Hematopoietic multipotent progenitor cell treated with erythropoietin and hydrocortisone succinate and interleukin-3 and kit ligand, for 4 days (in vitro differentiated cells): ENCODE results near the gene CRB3.

Experiments
- DNase-seq: peaks from one replicate; pipeline ENCODE4 v3.0.0-alpha.2; 2015

CRB3 gene

DNA sequence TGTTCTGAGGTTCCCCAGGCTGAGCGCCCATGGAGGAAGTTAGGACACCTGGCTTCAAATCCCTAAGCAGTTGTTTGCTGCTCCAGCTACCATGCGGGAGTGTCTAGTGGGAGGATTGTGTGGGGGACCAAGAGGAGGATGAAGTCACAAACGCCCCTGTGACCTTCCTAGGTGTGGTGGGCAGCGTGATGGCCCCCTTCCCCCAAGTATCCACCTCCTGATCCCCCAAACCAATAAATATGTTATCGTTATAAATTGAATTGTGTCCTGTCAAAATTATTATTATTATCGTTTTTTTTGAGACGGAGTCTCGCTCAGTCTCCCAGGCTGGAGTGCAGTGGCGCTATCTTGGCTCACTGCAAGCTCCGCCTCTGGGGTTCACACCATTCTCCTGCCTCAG is 30.4 kb upstream of the CRB3 start, which contains the start of gene SLC25A41:
SLC25A41 (minus strand) TSS at position 101 of the 400 bp plus-strand sequence; CDS start at position 31, 70 bp downstream.
- DNase-seq = no peak

DNA sequence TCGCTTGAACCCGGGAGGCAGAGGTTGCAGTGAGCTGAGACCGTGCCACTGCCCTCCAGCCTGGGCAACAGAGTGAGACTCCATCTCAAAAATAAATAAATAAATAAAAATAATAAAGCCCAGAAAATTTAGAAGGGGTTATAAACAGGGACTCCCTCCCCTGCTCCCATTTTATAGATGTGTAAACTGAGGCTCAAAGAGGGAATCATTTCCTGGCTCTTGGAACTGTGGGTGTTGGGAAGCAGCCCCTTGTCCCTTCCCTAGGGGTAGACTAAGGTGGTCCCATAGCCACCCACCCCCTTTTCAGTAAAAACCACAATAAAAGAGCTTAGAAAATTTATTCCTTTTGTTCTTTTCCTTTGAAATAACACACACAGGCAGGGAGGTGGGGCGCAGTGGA is 24.3 kb upstream of the CRB3 start:
- no peak for DNase-seq

DNA sequence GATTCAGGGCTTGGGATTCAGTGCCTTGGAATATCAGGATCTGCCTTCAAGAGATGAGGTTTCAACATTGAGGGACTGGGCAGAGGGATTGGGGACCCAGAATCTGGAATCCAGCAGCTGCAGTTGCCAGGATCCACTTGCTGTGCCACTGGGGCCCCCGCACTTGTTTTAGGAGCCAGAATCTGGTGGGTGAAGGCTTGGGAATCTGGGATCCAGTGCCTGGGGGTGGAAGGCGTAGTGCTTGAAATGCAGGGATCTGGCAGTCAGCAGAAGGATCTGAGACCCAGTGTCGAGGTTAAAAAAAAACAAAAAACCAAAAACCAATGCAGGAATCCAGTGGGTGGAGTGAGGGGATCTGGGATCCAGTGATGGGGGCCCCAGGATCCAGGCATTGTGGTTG is 23.2 kb upstream of the CRB3 start:
- DNase-seq = no peak

DNA sequence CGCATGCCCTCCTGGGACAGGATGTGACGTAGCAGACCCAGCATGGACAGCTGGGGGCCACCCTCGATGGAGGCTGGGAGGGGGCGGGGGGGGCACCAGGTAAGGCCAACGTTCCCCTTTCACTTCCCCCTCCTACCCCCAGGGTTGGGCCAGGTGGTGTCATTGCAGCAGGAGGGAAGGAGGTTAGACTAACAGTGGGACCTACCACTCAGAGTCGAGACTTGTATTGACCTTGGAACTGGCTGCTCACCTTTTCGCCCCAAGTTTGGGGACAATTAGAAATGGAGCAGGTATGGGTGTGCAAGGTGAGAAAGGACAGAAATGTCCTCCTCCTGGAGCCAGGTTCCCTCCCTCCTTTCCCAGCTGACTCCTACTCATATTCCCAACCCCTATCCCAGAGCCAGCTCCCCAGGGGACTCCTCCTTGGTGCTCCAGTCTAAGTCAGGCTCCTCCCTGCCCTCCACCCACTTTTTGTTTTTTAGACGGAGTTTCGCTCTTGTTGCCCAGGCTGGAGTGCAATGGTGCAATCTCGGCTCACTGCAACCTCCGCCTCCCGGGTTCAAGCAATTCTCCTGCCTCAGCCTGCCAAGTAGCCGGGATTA is 21.9 kb upstream of the CRB3 start:
- no peak for DNase-seq

DNA sequence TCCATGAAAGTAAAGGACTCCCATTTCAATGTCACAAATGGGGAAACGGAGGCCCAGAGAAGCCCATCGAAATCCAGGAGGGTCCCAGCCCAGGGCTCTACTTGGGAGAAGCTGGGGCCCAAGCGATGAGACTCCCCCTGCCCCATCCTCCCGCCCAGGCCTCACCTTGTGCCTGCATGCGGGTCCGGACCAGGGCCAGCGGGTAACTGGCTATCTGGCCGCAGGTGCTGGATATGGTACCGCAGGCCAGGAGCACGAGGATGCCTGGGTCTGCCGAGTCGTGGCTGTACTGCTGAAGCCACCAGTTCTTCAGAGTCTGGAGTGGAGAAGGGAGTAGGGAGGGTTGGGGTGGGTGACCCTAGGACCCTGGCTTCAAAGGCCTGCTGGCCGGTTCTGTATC is 20.1 kb upstream of the CRB3 start:
- no peak for DNase-seq

GRCh38 chr19:6446452-6446851 is 17.6 kb upstream of the CRB3 start:
- DNase-seq = no peak

GRCh38 chr19:6448045-6448444 is 16.0 kb upstream of the CRB3 start:
- DNase-seq = no peak

DNA sequence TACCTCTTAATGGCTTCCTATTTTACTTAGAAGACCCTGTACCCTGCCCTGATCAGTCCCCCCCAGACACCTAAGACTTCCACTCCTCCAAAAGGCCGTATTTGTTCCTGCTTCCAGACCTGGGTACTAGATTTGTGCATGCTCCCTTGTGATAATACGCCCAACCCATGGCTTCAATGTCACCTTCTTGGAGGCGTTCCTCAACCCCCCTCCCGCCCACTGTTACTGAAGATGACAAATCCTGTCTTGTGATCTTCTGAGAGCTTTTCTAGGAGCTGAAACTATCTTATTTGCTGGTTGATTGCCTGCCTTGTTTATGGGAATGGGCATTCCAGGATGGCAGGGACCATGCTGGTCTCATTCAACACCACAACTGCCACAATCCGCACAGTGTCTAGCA is 13.9 kb upstream of the CRB3 start:
- DNase-seq = no peak

GRCh38 chr19:6451583-6452222 is 12.4 kb upstream of the CRB3 start:
- no peak for DNase-seq

- DNase-seq = no peak
Observed at GRCh38 chr19:6452223-6452614, 11.9 kb upstream of the CRB3 start.

DNA sequence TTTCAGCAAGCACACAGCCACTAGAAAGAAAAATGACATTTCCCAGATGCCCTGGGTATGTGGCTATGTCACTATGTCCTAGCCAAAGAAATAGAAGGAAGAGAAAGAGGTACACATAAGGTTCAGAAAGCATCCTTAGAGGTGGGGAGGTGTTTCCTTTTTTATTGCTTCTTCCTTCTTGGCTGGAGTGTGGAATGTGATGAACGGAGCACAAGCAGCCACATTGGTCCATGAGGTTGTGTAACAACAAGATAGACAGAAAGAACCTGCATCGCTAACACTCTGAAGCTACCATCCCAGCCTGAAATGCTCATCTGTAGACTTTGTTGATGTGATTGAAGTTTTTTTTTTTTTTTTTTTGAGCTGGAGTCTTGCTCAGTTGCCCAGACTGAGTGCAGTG is 11.2 kb upstream of the CRB3 start:
- DNase-seq = no peak

DNA sequence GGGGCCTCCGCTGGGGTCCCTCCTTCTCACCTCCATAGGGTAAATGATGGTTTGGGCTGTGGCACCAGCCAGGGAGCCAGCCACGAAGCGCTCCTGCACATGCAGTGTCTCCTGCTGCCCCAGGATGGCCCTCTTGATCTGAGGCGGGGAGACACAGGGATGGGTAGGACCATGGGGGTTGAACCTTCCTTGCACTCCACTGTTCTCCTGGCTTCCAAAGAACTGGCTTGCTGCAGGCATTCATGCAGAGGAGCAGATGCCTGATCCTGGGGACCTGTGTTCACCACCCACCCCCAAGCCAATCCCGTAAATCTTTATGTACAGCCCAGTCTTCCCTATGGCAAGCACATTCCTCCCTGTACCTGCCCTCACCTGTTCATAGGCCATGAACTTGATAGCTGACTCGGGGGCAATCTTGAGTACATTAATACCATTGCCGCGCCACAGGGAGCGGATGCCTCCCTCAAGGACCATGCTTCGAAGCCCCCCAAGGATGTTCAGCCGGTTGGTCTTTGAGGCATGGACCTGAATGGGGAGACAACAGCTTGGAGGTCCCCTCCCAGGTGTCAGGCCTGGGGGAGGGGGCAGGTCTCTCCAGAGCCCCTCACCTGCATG is 10.0 kb upstream of the CRB3 start:
- no peak for DNase-seq

DNA sequence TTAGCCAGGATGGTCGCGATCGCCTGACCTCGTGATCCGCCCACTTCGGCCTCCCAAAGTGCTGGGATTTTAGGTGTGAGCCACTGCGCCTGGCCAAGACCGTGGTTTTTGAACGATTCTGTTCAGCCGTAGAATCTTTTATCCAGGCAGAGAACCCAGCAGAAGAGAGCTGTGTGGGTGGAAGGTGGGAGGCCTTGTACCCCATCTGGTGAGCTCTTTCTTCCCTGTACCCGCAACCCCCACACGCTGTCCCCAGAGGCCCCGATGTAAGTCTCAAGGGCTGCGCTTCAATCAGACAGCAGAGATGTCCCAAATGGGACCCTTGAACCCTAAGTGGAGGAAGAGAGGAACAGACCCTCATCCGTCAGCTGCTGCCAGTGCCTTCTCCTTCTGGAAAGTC is 8.1 kb upstream of the CRB3 start:
- DNase-seq = no peak

DNA sequence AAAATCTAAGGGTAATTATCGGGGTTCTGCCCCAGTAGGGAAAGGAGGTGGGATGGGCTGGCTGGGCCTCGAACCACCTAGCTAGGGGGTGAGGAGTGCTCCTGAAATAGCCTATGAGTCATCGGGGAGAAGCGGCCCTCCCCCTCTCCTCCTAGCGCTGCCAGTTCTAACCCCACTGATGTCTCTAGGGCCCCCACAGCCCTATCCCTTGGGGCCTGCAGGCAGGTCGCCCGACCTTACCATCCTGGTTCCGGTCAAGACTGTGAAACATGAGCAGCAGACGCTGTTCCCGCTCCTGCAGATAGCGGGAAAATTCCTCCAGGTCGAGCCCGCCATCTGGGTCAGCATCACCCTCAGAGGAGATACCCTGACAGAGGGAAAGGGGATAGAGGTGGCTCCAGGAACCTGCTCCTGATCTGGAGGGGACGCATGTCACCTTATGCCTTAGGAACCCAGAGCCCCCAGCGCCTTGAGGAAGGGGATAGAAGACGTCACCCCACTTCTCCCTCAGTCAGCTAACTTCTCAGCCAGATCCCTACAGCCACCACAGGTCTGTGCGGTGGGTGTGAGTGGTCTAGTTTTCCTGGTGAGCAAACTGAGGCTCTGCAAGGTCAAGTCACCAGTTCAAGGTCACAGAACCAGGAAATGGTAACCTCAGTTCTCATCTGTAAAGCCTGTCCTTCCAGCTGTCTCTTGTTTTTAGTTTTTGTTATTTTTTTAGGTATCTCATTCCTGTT is 5.9 kb upstream of the CRB3 start:
- peak; percentile 20 for DNase-seq

GRCh38 chr19:6458695-6459261 is 5.3 kb upstream of the CRB3 start:
- no peak for DNase-seq

DNA sequence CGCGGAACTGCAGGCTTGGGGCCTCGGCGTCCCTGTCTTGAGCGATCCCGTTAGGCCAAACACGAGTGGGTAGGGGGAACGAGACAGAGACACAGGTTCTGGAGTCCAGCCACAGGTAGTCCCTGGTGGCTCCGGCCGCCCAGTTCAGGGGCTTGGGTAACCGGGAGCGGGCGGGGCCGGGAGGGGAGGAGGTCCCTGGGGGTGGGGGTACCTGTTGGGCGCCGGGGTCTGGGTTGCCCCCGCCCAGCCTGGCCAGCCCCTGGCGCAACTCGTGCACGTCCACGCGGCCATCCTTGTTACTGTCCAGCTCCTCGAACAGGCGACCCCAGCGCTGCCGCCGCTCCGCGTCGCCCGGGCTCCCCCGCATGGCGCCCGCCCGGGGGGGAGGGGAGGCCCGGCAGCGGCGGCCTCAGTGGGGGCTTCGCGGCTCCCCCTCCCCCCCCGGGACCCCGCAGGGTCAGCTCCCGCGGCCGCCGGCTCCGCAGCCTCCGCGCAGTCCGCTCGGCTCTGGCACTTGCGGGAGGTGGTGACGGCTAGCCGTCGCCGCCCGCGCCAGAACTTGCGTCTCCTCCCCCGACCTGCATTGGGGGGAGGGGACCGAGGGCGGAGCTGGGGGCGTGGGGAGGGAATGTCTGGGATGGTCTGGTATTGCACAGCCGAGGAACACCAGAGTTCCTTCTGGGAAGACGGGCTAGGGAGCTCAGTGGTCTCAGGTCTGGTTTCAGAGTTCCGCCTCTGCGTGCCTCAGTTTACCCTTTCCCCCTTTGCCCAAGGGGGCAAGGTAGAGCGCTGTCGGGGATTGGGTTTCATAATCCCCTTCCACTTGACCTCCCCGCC is 4.6 kb upstream of the CRB3 start, which contains the start of gene SLC25A23:
SLC25A23 (minus strand) TSS at position 531 of the 837 bp plus-strand sequence; CDS start at position 367, 164 bp downstream.
- peak; percentile 75 for DNase-seq

DNA sequence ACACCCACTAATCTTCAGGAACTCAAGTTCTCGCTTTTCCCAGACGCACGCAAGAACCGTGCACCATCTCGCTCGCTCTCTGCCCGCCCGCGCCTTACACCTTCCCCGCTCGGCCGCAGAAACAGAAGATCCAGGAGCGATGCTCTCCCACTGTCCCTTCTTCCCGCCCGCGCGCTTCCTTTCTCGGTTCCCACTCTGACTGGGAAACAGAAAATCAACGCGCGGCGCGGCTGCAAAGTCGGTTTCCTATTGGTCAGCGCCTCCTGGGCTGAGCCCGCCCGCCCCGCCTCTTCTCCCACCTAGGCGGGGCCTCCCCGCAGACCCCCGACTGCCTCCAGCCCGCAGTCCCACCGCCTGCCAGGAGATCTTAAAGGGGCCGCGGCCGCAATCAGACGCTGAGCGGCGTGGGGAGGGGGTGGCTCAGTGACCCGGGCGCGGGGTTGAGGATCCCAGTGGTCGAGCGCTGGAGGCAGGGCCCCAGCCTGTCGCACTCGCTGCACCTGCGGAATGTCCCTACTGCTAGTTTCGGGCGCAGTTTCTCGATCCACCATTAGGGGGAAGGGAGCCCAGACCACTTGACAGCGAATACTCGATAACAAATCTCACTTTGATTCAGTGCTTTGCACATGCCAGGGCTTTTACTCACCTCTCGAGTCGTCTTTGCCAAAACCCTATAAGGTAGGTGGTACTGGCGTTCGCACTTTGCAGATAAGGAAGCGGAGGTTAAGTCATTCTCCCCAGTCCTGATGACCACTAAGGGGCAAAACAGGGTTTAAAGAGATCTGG is 3.8 kb upstream of the CRB3 start:
- DNase-seq = peak; percentile 99

DNA sequence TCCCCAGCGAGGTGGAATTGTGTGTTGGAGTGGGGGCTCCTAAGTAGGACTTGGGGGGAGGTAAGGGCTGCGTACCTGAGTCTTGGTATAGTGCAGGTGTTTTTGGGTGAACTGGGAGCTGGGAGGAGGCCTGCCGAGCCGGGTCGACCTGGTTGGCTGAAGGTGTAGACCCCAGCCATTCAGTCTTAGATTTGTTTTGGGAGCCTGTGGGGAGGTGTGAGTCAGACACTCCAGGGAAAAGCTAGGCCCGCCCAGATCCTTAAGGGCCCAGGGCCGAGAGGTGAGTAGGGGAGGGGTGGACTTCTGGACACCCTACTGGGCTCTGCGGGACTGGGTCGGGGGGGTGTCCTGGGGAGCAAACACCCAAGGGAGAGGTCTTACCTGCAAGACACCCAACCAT is 935 bp downstream of the CRB3 start:
- no peak for DNase-seq

DNA sequence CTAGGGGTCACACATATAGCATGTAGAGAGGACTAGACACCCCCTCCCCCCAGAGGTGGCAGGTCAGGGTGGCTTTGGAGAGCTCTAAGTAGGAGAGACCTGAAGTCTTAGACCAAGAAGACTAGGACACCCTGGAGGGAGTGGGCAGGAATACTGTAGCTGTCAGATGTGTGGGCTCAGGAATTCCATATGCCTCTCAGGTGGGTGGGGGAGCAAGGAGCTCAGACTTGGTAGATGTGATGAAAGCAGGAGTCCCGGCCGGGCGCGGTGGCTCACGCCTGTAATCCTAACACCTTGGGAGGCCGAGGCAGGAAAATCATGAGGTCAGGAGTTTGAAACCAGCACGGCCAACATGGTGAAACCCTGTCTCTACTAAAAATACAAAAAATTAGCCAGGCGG is 1.6 kb downstream of the CRB3 start:
- DNase-seq = no peak

DNA sequence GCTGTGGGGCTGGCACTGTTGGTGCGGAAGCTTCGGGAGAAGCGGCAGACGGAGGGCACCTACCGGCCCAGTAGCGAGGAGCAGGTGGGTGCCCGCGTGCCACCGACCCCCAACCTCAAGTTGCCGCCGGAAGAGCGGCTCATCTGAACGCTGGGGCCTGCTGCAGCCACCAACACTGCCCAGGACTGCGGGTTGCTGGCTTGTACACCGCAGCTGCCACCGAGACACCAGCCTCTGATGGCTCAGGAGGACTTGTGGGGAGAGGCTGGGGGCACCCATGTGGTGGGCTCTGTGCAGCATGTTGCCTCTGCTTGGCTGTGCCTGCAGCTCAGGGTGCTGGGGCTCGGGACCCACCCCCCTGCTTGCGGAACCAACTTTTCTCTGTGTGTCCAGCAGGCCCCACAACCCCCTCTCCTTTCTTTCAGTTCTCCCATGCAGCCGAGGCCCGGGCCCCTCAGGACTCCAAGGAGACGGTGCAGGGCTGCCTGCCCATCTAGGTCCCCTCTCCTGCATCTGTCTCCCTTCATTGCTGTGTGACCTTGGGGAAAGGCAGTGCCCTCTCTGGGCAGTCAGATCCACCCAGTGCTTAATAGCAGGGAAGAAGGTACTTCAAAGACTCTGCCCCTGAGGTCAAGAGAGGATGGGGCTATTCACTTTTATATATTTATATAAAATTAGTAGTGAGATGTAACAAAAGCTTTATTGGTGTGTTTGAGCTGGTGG is 2.6 kb downstream of the CRB3 start:
- DNase-seq = no peak

- DNase-seq = no peak
Observed at GRCh38 chr19:6467384-6467783, 3.3 kb downstream of the CRB3 start.
